ENCODE results near the gene GNAS. TPM values are rescaled to one million over a fixed set of nuclear protein-coding genes. Genes with fewer than 3 reads are reported as not detected.

Gene GNAS
- total RNA-seq, 2 experiments from 2014 or later, result 1,245 to 1,317 TPM

- H3K27ac Mint-ChIP-seq, result peak overlapping the region; percentile 92
- Histone ChIP-seq H3K9me3 (ENCODE audit: control insufficient read depth in 1 of 2, insufficient read depth in 1 of 2, low read length in 2 of 2) (no peaks in the 10 kb centered on the region), H3K36me3 (ENCODE audit: insufficient read depth, low read length) (no peaks in the 10 kb centered on the region), H3K27ac (ENCODE audit: low read depth in 1 of 2, low read length in 2 of 2) (no peak overlapping the region), H3K27me3 (ENCODE audit: control insufficient read depth in 1 of 2, insufficient read depth in 2 of 2, low read length in 2 of 2) (no peaks in the 10 kb centered on the region), H3K4me1 (ENCODE audit: insufficient read depth, low read length) (peaks cover 18% of the 10 kb centered on the region), H3K4me3 (ENCODE audit: low read length) (no peak overlapping the region)
- H3K4me1 Mint-ChIP-seq (ENCODE audit: low read depth), result peaks cover 34% of the 10 kb centered on the region
- CTCF ChIA-PET, result no interaction called here
- no peak for DNase-seq
- TF ChIP-seq, protein P1, sequence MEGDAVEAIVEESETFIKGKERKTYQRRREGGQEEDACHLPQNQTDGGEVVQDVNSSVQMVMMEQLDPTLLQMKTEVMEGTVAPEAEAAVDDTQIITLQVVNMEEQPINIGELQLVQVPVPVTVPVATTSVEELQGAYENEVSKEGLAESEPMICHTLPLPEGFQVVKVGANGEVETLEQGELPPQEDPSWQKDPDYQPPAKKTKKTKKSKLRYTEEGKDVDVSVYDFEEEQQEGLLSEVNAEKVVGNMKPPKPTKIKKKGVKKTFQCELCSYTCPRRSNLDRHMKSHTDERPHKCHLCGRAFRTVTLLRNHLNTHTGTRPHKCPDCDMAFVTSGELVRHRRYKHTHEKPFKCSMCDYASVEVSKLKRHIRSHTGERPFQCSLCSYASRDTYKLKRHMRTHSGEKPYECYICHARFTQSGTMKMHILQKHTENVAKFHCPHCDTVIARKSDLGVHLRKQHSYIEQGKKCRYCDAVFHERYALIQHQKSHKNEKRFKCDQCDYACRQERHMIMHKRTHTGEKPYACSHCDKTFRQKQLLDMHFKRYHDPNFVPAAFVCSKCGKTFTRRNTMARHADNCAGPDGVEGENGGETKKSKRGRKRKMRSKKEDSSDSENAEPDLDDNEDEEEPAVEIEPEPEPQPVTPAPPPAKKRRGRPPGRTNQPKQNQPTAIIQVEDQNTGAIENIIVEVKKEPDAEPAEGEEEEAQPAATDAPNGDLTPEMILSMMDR (IDR thresholded peaks at IDR 0.05), result no peak
- H3K27me3 Mint-ChIP-seq, result no peaks in the 10 kb centered on the region
- H3K9me3 Mint-ChIP-seq, result no peaks in the 10 kb centered on the region
- intact Hi-C loops (cut with DNase I, micrococcal nuclease), result no loop called here
- ATAC-seq (ENCODE audit: poor library complexity), result no peak
- H3K36me3 Mint-ChIP-seq (ENCODE audit: low read depth), result no peaks in the 10 kb centered on the region
- POLR2A ChIA-PET, result interaction anchor here (1.0 to 1.5 kb wide), 4 partner anchors 9 to 155 kb away, joined by 3 to 5 read pairs (median 4); partner anchors contain the start of gene ATP5F1E
- H3K4me3 Mint-ChIP-seq, result peak overlapping the region; percentile 66
These were observed 24.8 kb downstream of the GNAS start for GRCh38 chr20:58877050-58877975.

GRCh38 chr20:58877976-58878360 is 25.5 kb downstream of the GNAS start:
- ATAC-seq (ENCODE audit: poor library complexity) (peak; percentile 99), DNase-seq (peak in 6 of 14 experiments; percentile 27 to 57 (median 48))
- ChIA-PET POLR2A (interaction anchor here (1.0 to 1.5 kb wide), 2 partner anchors 27 to 154 kb away, joined by 3 read pairs; partner anchors contain the start of gene ATP5F1E), CTCF (no interaction called here)
- intact Hi-C loops (cut with DNase I, micrococcal nuclease), result loop anchor here in 1 of 2 experiments (2.0 kb wide), 1 partner anchor 15 kb away; no protein-coding TSS in a partner anchor
- H3K4me1 Mint-ChIP-seq (ENCODE audit: low read depth), result peaks cover 34% of the 10 kb centered on the region
- no peaks in the 10 kb centered on the region for H3K9me3 Mint-ChIP-seq
- peaks cover 18% of the 10 kb centered on the region for H3K4me1 ChIP-seq (ENCODE audit: insufficient read depth, low read length)
- H3K27me3 Mint-ChIP-seq, result no peaks in the 10 kb centered on the region
- H3K36me3 ChIP-seq (ENCODE audit: insufficient read depth, low read length), result no peaks in the 10 kb centered on the region
- H3K4me3 Mint-ChIP-seq, result peak overlapping the region; percentile 66
- TF ChIP-seq, protein P1 (IDR thresholded peaks at IDR 0.05), result no peak
- no peaks in the 10 kb centered on the region for H3K9me3 ChIP-seq (ENCODE audit: control insufficient read depth in 1 of 2, insufficient read depth in 1 of 2, low read length in 2 of 2)
- H3K36me3 Mint-ChIP-seq (ENCODE audit: low read depth), result no peaks in the 10 kb centered on the region
- H3K4me3 ChIP-seq (ENCODE audit: low read length), result no peak overlapping the region
- H3K27ac Mint-ChIP-seq, result peak overlapping the region; percentile 92
- no peak overlapping the region for H3K27ac ChIP-seq (ENCODE audit: low read depth in 1 of 2, low read length in 2 of 2)
- no peaks in the 10 kb centered on the region for H3K27me3 ChIP-seq (ENCODE audit: control insufficient read depth in 1 of 2, insufficient read depth in 2 of 2, low read length in 2 of 2)

DNA sequence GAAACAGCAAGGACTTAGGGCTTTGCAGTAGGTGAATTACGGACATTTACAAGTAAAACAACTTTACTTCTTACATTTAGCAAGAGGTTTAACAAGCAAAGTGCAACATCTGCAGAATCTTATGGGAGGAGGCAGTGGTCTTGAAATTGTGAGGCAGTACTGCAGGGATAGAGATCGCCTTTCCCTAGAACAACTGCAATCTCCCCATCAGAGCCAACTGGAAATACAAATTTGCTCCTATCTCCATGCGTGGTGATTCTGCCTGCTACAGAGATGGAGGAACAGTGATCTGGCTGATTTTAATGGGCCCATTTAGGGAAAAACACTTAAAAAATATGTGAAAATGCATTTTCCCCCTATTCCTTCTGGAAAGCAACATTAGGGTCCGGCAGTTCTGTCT is 25.9 kb downstream of the GNAS start:
- Mint-ChIP-seq H3K36me3 (ENCODE audit: low read depth) (no peaks in the 10 kb centered on the region), H3K4me3 (peak overlapping the region; percentile 66), H3K4me1 (ENCODE audit: low read depth) (peaks cover 34% of the 10 kb centered on the region), H3K27me3 (no peaks in the 10 kb centered on the region), H3K27ac (peak overlapping the region; percentile 92), H3K9me3 (no peaks in the 10 kb centered on the region)
- peaks cover 18% of the 10 kb centered on the region for H3K4me1 ChIP-seq (ENCODE audit: insufficient read depth, low read length)
- ATAC-seq (ENCODE audit: poor library complexity), result no peak
- ChIA-PET CTCF (no interaction called here), POLR2A (interaction anchor here (1.0 to 1.8 kb wide), 3 partner anchors 13 to 154 kb away, joined by 3 to 6 read pairs (median 3); partner anchors contain the start of gene ATP5F1E)
- H3K4me3 ChIP-seq (ENCODE audit: low read length), result no peak overlapping the region
- no peaks in the 10 kb centered on the region for H3K9me3 ChIP-seq (ENCODE audit: control insufficient read depth in 1 of 2, insufficient read depth in 1 of 2, low read length in 2 of 2)
- H3K27me3 ChIP-seq (ENCODE audit: control insufficient read depth in 1 of 2, insufficient read depth in 2 of 2, low read length in 2 of 2), result no peaks in the 10 kb centered on the region
- intact Hi-C loops (cut with DNase I, micrococcal nuclease), result loop anchor here in 1 of 2 experiments (2.0 kb wide), 1 partner anchor 14 kb away; no protein-coding TSS in a partner anchor
- TF ChIP-seq, protein P1 (IDR thresholded peaks at IDR 0.05), result no peak
- H3K27ac ChIP-seq (ENCODE audit: low read depth in 1 of 2, low read length in 2 of 2), result no peak overlapping the region
- no peak for DNase-seq
- no peaks in the 10 kb centered on the region for H3K36me3 ChIP-seq (ENCODE audit: insufficient read depth, low read length)

Measured in CD4-positive, alpha-beta T cell (primary cell).